ENCODE measurements around the gene ARL14EP.

- TF ChIP-seq CTCF (IDR thresholded peaks at IDR 0.05): no peak
- no peak for TF ChIP-seq POLR2A (IDR thresholded peaks at IDR 0.05)
These were observed 41.2 kb upstream of the ARL14EP start for GRCh38 chr11:30281476-30282288.
